ENCODE results near the gene COX20. TPM values are rescaled to one million over a fixed set of nuclear protein-coding genes. Genes with fewer than 3 reads are reported as not detected.

COX20 gene
- total and polyA plus RNA-seq, 2 of the 8 experiments (the other 6 are each of a cell fraction or from before 2014, with no cell fraction given): 17.5 to 28.8 TPM

DNA sequence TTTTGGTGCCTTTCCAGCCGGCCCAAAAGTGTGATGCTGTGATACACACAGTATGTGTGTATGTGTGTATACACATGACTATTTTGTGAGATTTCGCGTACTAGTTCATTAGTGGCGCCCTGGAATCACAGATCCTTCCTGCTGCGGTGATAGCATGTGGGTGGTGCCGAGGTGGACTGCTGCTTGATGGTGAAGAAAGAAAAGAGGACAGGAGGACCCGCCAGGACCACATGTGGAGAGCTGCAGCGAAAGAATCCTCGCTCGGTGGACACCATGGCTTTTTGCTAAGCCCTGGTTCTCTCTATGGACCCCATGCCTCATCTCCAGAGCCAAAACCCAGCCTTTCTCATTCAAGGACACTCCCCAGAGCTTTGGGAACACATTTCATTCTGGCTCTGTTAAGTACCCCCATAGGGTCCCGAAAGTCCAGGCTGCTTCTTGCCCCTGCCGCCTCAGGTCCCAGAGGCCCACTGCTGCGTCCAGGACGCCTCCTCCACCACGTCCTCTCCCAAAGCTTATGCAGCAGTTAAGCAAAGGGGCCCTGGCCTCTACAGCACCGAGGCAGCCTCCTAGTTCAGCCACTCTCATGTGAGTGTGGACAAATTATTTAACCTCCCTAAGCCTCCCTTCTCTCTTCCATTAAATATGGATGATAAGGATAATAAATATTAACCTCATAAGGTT lies 32.8 kb upstream of the COX20 start (continued):
- TF ChIP-seq GABPA (IDR thresholded peaks at IDR 0.05; ENCODE audit: borderline replicate concordance, insufficient read depth, low read length) (no peak), MAFK (IDR thresholded peaks at IDR 0.05; ENCODE audit: low read depth, low read length) (no peak), POLR2A (IDR thresholded peaks at IDR 0.05; ENCODE audit: control extremely low read depth in 1 of 2, low read depth in 2 of 2, low read length in 2 of 2) (no peak), EGR1 (IDR thresholded peaks at IDR 0.05; ENCODE audit: borderline replicate concordance, low read depth, low read length) (no peak)

All from H1 (cell line).